IPS DF 4.7 (cell line): Measurements from ENCODE around the gene RYK.
"Not testable (repeated sequence)": the region's sequence is repeated elsewhere in the genome, so short reads cannot be mapped to it uniquely, and the experiment has no call there.

ENCODE experiments used
- DNase-seq: peaks from one replicate; pipeline ENCODE4 v3.0.0-alpha.2; 2013; ENCODE audit warnings: low spot score; ENCODE audit errors: extremely low read depth

RYK gene

GRCh38 chr3:134216851-134217250 is 33.8 kb downstream of the RYK start:
- DNase-seq: no peak

GRCh38 chr3:134216191-134216764 is 34.4 kb downstream of the RYK start:
- no peak for DNase-seq

GRCh38 chr3:134214239-134214638 is 36.4 kb downstream of the RYK start:
- no peak for DNase-seq

GRCh38 chr3:134212967-134213665 is 37.5 kb downstream of the RYK start:
- peak; percentile 74 for DNase-seq

- DNase-seq: no peak
Observed at GRCh38 chr3:134211797-134212196, 38.9 kb downstream of the RYK start.

- no peak for DNase-seq
Observed at GRCh38 chr3:134205451-134205850, 45.2 kb downstream of the RYK start.

GRCh38 chr3:134201201-134202130 is 49.2 kb downstream of the RYK start:
- no peak for DNase-seq

- not testable (repeated sequence) for DNase-seq
Observed at GRCh38 chr3:134199880-134200279, 50.8 kb downstream of the RYK start.

- no peak for DNase-seq
Observed at GRCh38 chr3:134199240-134199639, 51.4 kb downstream of the RYK start.

GRCh38 chr3:134198414-134198813 is 52.2 kb downstream of the RYK start:
- DNase-seq: no peak

GRCh38 chr3:134197681-134198261 is 52.9 kb downstream of the RYK start:
- DNase-seq: peak; percentile 22

- no peak for DNase-seq
Observed at GRCh38 chr3:134194247-134194646, 56.4 kb downstream of the RYK start.

- no peak for DNase-seq
Observed at GRCh38 chr3:134190250-134190649, 60.4 kb downstream of the RYK start.

- no peak for DNase-seq
Observed at GRCh38 chr3:134189849-134190248, 60.8 kb downstream of the RYK start.

GRCh38 chr3:134186391-134186790 is 64.3 kb downstream of the RYK start:
- no peak for DNase-seq

GRCh38 chr3:134180761-134181160 is 69.9 kb downstream of the RYK start:
- DNase-seq: no peak

GRCh38 chr3:134179508-134179907 is 71.2 kb downstream of the RYK start:
- no peak for DNase-seq

GRCh38 chr3:134163096-134163495 is 87.6 kb downstream of the RYK start:
- no peak for DNase-seq

GRCh38 chr3:134161898-134162615 is 88.6 kb downstream of the RYK start:
- DNase-seq: no peak

- DNase-seq: no peak
Observed at GRCh38 chr3:134155446-134155845, 95.2 kb downstream of the RYK start.

- no peak for DNase-seq
Observed at GRCh38 chr3:134153761-134154160, 96.9 kb downstream of the RYK start.
